Tibial nerve (tissue), 4 donors: ENCODE measurements around the gene SH3D21. TPM values are rescaled to one million over a fixed set of nuclear protein-coding genes. Genes with fewer than 3 reads are reported as not detected.

ENCODE experiments used
- DNase-seq, 2 donors: peaks; one replicate each; pipeline ENCODE4 v3.0.0-alpha.2; 2019; ENCODE audit warnings: low spot score in 2 of 2
- H3K27ac ChIP-seq, 4 donors: fragments of 200-600 bp; sonication (generic) in 3 of 4; one replicate each; pipeline ENCODE4 v1.5.1; 2017 to 2019; ENCODE audit warnings: mild to moderate bottlenecking in 1 of 4
- H3K27me3 ChIP-seq, 2 donors: fragments of 200-600 bp; sonication (generic) in 1 of 2; one replicate each; pipeline versions ENCODE4 v1.5.1 to v1.6.0; 2017 to 2019
- H3K36me3 ChIP-seq, 3 donors: fragments of 200-600 bp; sonication (generic); one replicate each; pipeline ENCODE4 v1.5.1; 2018 to 2019
- H3K4me1 ChIP-seq, 4 donors: fragments of 200-600 bp; sonication (generic) in 3 of 4; one replicate each; pipeline ENCODE4 v1.5.1; 2017 to 2019
- H3K4me3 ChIP-seq, 4 donors: fragments of 200-600 bp; sonication (generic) in 3 of 4; one replicate each; pipeline ENCODE4 v1.5.1; 2017 to 2019; ENCODE audit warnings: mild to moderate bottlenecking in 1 of 4, moderate library complexity in 1 of 4
- H3K9me3 ChIP-seq, 4 donors: fragments of 200-600 bp; sonication (generic) in 3 of 4; one replicate each; pipeline ENCODE4 v1.5.1; 2017 to 2019
- EP300 ChIP-seq, 2 donors: sonication (generic); formaldehyde crosslinking; IDR thresholded peaks; one replicate each; pipeline ENCODE4 v1.6.1; 2017; ENCODE audit warnings: antibody characterized with exemption in 2 of 2, mild to moderate bottlenecking in 1 of 2
- POLR2A ChIP-seq, 2 donors: fragments of 450-650 bp; IDR thresholded peaks; one replicate each; pipeline ENCODE4 v1.6.1; 2017; ENCODE audit warnings: antibody characterized with exemption in 2 of 2, mild to moderate bottlenecking in 2 of 2, moderate library complexity in 2 of 2
- WGBS, 2 donors: methylation state at CpG; one replicate each; pipeline ENCODE4 v1.1.5; 2018; 5-methylcytosine and 5-hydroxymethylcytosine counted together
- total RNA-seq, 4 donors: library from RNA; depleted of rRNA; stranded (reverse); fragments of >200 nt; gene quantifications; one replicate each; pipeline ENCODE4 v1.1.0, GENCODE V29; 2016
- TF ChIP-seq, protein P1 (sequence below), 5 experiments: fragments of 200-600 bp in 3 of 5; fragments of 450-650 bp in 2 of 5; sonication (generic) in 3 of 5; IDR thresholded peaks; one replicate each; pipeline ENCODE4 v1.5.1; 2016 to 2019; ENCODE audit warnings: antibody characterized with exemption in 5 of 5, mild to moderate bottlenecking in 3 of 5, moderate library complexity in 2 of 5

Gene SH3D21
- total RNA-seq, 4 donors from 2014 or later: 1.5 to 4.1 (median 2.4) TPM

DNA sequence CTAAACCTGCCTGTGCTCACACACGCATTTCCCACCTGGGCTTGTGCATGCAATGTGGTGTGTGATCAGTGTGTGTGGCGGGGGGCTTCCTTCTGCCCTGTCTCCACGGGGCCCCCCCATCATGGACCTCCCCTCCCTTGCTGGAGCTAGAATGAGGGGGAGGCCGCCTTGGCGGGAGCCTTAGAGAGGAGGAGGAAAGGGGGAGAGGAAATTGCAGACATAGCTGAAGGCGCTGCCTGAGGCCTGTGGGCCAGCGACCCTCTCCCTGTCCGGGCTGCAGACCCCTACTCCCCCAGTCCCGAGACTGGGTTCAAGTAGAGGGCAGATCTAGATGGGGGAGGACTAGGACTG, 18.2 kb downstream of the SH3D21 start:
- DNase-seq: no peak
- Histone ChIP-seq H3K27ac (peak overlapping the region in 3 of 4 donors; percentile 84 to 95 (median 88)), H3K27me3 (no peaks in the 10 kb centered on the region), H3K4me3 (peak overlapping the region in 3 of 4 donors; percentile 61 to 70 (median 66)), H3K4me1 (peaks cover 5 to 50% (median 26%) of the 10 kb centered on the region in 4 donors), H3K9me3 (no peaks in the 10 kb centered on the region), H3K36me3 (peaks cover 0 to 6% (median 0%) of the 10 kb centered on the region in 3 donors)
- 14 to 18% methylated on average over 6 to 9 of the region's 9 CpGs for WGBS, 2 donors
- TF ChIP-seq POLR2A (IDR thresholded peaks at IDR 0.05) (no peak), EP300 (IDR thresholded peaks at IDR 0.05) (no peak)
- TF ChIP-seq, protein P1, sequence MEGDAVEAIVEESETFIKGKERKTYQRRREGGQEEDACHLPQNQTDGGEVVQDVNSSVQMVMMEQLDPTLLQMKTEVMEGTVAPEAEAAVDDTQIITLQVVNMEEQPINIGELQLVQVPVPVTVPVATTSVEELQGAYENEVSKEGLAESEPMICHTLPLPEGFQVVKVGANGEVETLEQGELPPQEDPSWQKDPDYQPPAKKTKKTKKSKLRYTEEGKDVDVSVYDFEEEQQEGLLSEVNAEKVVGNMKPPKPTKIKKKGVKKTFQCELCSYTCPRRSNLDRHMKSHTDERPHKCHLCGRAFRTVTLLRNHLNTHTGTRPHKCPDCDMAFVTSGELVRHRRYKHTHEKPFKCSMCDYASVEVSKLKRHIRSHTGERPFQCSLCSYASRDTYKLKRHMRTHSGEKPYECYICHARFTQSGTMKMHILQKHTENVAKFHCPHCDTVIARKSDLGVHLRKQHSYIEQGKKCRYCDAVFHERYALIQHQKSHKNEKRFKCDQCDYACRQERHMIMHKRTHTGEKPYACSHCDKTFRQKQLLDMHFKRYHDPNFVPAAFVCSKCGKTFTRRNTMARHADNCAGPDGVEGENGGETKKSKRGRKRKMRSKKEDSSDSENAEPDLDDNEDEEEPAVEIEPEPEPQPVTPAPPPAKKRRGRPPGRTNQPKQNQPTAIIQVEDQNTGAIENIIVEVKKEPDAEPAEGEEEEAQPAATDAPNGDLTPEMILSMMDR (IDR thresholded peaks at IDR 0.05): no peak

DNA sequence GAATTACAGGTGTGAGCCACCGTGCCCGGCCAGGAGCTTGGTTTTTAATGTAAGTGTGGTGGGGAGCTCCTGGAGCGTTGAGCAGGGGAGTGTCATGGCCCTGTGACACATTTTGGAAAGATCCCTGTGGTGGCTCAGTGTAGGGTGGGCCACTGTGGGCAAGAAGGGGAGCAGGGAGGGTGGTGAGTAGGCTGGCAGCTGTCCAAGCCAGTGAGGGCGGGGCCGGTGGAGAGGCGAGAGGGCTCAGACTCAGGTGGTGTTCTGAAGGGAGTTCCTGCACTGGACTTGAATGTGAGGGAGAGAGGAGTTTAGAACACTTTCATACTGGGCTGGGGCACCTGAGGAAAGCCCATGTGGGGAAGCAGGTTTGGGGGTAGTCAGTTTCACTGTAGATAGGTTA, 20.3 kb downstream of the SH3D21 start:
- H3K27me3 ChIP-seq: no peaks in the 10 kb centered on the region
- TF ChIP-seq POLR2A (IDR thresholded peaks at IDR 0.05): no peak
- TF ChIP-seq, protein P1 (IDR thresholded peaks at IDR 0.05): no peak
- no peak for TF ChIP-seq EP300 (IDR thresholded peaks at IDR 0.05)
- H3K4me3 ChIP-seq: no peak overlapping the region
- H3K27ac ChIP-seq: no peak overlapping the region
- peaks cover 0 to 2% (median 0%) of the 10 kb centered on the region in 3 donors for H3K36me3 ChIP-seq
- DNase-seq: no peak
- H3K9me3 ChIP-seq: no peaks in the 10 kb centered on the region
- WGBS, 2 donors: 68 to 71% methylated on average over 6 of the region's 6 CpGs
- H3K4me1 ChIP-seq: peaks cover 5 to 41% (median 22%) of the 10 kb centered on the region in 4 donors

DNA sequence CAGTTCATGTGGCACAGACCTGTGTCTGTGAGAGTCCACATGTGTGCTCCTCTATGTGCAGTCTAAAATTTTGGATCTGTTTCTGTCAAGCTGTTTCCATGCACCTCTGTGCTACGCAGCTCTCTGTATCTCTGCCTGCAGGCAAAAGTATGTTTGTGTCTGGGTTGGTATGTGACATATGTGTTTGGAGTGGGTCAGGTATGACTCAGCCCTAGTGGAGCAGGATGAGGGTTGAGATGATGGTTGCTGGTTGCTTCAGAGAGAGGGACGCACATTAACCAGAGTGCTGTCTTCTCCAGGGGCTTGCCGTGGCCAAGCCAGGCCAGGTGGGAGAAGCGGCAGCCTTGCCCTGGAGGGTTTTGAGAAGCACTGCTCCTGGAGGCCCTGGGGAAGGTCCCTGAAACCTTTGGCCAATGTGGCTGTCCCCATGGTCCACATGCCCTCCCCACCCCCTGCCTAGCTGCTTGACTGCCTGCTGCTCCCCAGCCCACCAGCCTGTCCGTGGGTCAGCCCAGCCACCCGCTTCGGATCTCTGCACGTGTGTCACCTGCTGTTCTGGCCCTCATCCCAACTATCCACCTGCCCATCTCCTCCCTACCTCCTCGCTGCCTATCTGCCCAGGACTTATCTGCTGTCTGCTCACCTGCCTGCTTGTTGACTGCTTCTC, 21.4 kb downstream of the SH3D21 start:
- H3K27ac ChIP-seq: no peak overlapping the region
- no peak overlapping the region for H3K4me3 ChIP-seq
- no peaks in the 10 kb centered on the region for H3K36me3 ChIP-seq
- no peak for TF ChIP-seq EP300 (IDR thresholded peaks at IDR 0.05)
- TF ChIP-seq, protein P1 (IDR thresholded peaks at IDR 0.05): no peak
- TF ChIP-seq POLR2A (IDR thresholded peaks at IDR 0.05): no peak
- 91% methylated on average over 6 to 8 of the region's 9 CpGs for WGBS, 2 donors
- H3K27me3 ChIP-seq: no peaks in the 10 kb centered on the region
- peaks cover 5 to 33% (median 15%) of the 10 kb centered on the region in 4 donors for H3K4me1 ChIP-seq
- DNase-seq: no peak
- no peaks in the 10 kb centered on the region for H3K9me3 ChIP-seq

DNA sequence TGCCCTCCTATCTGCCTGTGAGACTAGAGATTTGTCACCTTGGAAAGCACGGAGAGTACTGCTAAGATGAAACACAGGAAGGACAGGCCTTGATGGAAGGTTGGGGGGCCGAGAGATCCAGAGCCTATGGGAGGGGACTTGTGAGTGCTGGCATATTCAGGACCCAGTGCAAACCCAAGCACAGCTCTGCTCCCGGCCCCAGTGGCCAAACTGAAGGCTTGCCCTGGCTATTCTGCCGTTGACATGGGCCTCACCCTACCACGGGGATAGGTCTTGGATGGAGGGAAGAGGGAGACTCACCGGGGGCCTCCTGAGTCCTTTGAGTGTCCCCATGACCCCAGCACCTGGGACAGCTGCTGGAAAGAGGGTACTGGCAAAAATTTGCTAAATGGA, 21.9 kb downstream of the SH3D21 start:
- TF ChIP-seq, protein P1 (IDR thresholded peaks at IDR 0.05): no peak
- TF ChIP-seq EP300 (IDR thresholded peaks at IDR 0.05) (no peak), POLR2A (IDR thresholded peaks at IDR 0.05) (no peak)
- no peak overlapping the region for H3K4me3 ChIP-seq
- peak overlapping the region in 1 of 4 donors; percentile 8 for H3K27ac ChIP-seq
- peaks cover 5 to 29% (median 15%) of the 10 kb centered on the region in 4 donors for H3K4me1 ChIP-seq
- 86 to 88% methylated on average over 6 of the region's 6 CpGs for WGBS, 2 donors
- H3K27me3 ChIP-seq: no peaks in the 10 kb centered on the region
- H3K9me3 ChIP-seq: no peaks in the 10 kb centered on the region
- no peak for DNase-seq
- H3K36me3 ChIP-seq: no peaks in the 10 kb centered on the region

DNA sequence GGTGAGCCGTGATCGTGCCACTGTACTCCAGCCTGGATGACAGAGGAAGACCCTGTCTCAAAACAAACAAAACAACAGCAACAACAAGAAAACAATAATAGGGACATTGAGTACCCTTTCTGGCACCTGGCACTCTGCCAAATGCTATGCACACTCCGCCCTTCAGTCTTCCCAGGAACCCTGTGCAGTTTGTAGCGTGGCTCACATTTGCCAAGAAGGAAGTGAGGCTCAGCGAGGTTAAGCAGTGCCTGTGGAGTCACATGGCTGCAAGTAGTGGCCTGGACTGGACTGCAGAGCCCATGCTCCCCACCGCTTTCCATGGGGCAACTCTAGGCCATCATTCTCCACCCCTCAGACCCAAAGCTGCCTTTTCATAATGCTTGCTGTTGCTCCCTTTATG, 22.5 kb downstream of the SH3D21 start:
- 42 to 51% methylated on average over 6 of the region's 6 CpGs for whole genome bisulfite sequencing, 2 donors
- Histone ChIP-seq H3K27me3 (no peaks in the 10 kb centered on the region), H3K36me3 (no peaks in the 10 kb centered on the region), H3K4me3 (no peak overlapping the region), H3K4me1 (peaks cover 5 to 28% (median 14%) of the 10 kb centered on the region in 4 donors), H3K27ac (no peak overlapping the region), H3K9me3 (no peaks in the 10 kb centered on the region)
- DNase-seq: peak; percentile 21 to 43
- TF ChIP-seq EP300 (IDR thresholded peaks at IDR 0.05) (peak in 1 of 2 donors; percentile 38), POLR2A (IDR thresholded peaks at IDR 0.05) (no peak)
- TF ChIP-seq, protein P1 (IDR thresholded peaks at IDR 0.05): no peak
